ENCODE results near the gene TNPO3. TPM values are rescaled to one million over a fixed set of nuclear protein-coding genes. Genes with fewer than 3 reads are reported as not detected.

Gene TNPO3
- polyA plus RNA-seq, 1 of the 3 experiments (the other 2 are of a cell fraction), result 27.8 TPM

GRCh38 chr7:128937647-128938543 lies 117.0 kb downstream of the TNPO3 start, which contains the start of gene IRF5:
Gene IRF5 (plus strand): TSS chr7:128937927. CDS start chr7:128942082, 4,155 bp downstream.
- H3K79me2 ChIP-seq (ENCODE audit: insufficient read depth), result no peaks in the 10 kb centered on the region
- no peaks in the 10 kb centered on the region for H3K9me2 ChIP-seq
- peaks cover 3 to 11% of the 10 kb centered on the region in 2 experiments; a peak in 1 of 4 replicates for H3K4me1 ChIP-seq (ENCODE audit: control insufficient read depth in 1 of 2, insufficient read depth in 2 of 2, low read depth in 1 of 2, low read length in 1 of 2)
- no peaks in the 10 kb centered on the region for H3K9me3 ChIP-seq
- peak; percentile 63 for TF ChIP-seq ELF1 (IDR thresholded peaks at IDR 0.05)
- TF ChIP-seq NRF1 (IDR thresholded peaks at IDR 0.05; ENCODE audit: low read depth, low read length), result peak; percentile 61
- no peak for TF ChIP-seq SIN3A (IDR thresholded peaks at IDR 0.05; ENCODE audit: borderline replicate concordance, low read depth, low read length)
- DNase-seq, result peak; percentile 85
- no peaks in the 10 kb centered on the region for H4K20me1 ChIP-seq (ENCODE audit: insufficient read depth)
- CTCF ChIA-PET, result interaction anchor here (0.6 to 2.1 kb wide), 6 partner anchors 10 to 848 kb away, joined by 3 to 5 read pairs (median 3); no protein-coding TSS in a partner anchor
- H3K4me3 ChIP-seq (ENCODE audit: low read depth in 2 of 2, low read length in 1 of 2), result peak within 1 kb of the TSS; percentile 60 to 68
- H3K9ac ChIP-seq, result peak within 1 kb of the TSS; percentile 10
- H3K27ac ChIP-seq (ENCODE audit: low read depth in 2 of 2, low read length in 1 of 2), result no peak within 1 kb of the TSS
- POLR2A ChIA-PET, result interaction anchor here (0.5 to 1.3 kb wide), 4 partner anchors 10 to 281 kb away, joined by 3 to 7 read pairs (median 4); no protein-coding TSS in a partner anchor
- no peaks in the 10 kb centered on the region for H3K36me3 ChIP-seq (replicated peaks in 1 of 2; ENCODE audit: control insufficient read depth in 1 of 2, insufficient read depth in 2 of 2, low read length in 1 of 2)
- peak within 1 kb of the TSS; percentile 96 for H3K4me2 ChIP-seq
- WGBS (ENCODE audit: low lambda C conversion rate), result 11% methylated on average over 20 of the region's 83 CpGs
- peaks cover 3% of the 10 kb centered on the region for H3F3A ChIP-seq (replicated peaks; ENCODE audit: insufficient read depth)
- peak within 1 kb of the TSS; percentile 79 for H2AFZ ChIP-seq (ENCODE audit: low read depth)
- H3K27me3 ChIP-seq (ENCODE audit: insufficient read depth), result peaks cover 41% of the 10 kb centered on the region

GRCh38 chr7:128937271-128937646 lies 117.7 kb downstream of the TNPO3 start:
- H3K9me2 ChIP-seq, result no peaks in the 10 kb centered on the region
- CTCF ChIA-PET, result interaction anchor here (0.6 to 2.1 kb wide), 9 partner anchors 11 to 848 kb away, joined by 3 to 5 read pairs (median 3); no protein-coding TSS in a partner anchor
- H3K27ac ChIP-seq (ENCODE audit: low read depth in 2 of 2, low read length in 1 of 2), result no peak overlapping the region
- POLR2A ChIA-PET, result interaction anchor here (0.6 to 1.3 kb wide), 3 partner anchors 11 to 16 kb away, joined by 3 to 7 read pairs (median 4); no protein-coding TSS in a partner anchor
- 78% methylated on average over 17 of the region's 17 CpGs for WGBS (ENCODE audit: low lambda C conversion rate)
- no peaks in the 10 kb centered on the region for H3K36me3 ChIP-seq (replicated peaks in 1 of 2; ENCODE audit: control insufficient read depth in 1 of 2, insufficient read depth in 2 of 2, low read length in 1 of 2)
- H4K20me1 ChIP-seq (ENCODE audit: insufficient read depth), result no peaks in the 10 kb centered on the region
- peaks cover 41% of the 10 kb centered on the region for H3K27me3 ChIP-seq (ENCODE audit: insufficient read depth)
- peak overlapping the region in 1 of 2 experiments; percentile 60; a peak in 1 of 4 replicates for H3K4me3 ChIP-seq (ENCODE audit: low read depth in 2 of 2, low read length in 1 of 2)
- H3K9ac ChIP-seq, result no peak overlapping the region
- H3K4me1 ChIP-seq (ENCODE audit: control insufficient read depth in 1 of 2, insufficient read depth in 2 of 2, low read depth in 1 of 2, low read length in 1 of 2), result peaks cover 3 to 11% of the 10 kb centered on the region in 2 experiments; a peak in 1 of 4 replicates
- no peaks in the 10 kb centered on the region for H3K9me3 ChIP-seq
- no peaks in the 10 kb centered on the region for H3K79me2 ChIP-seq (ENCODE audit: insufficient read depth)
- peaks cover 3% of the 10 kb centered on the region for H3F3A ChIP-seq (replicated peaks; ENCODE audit: insufficient read depth)
- H3K4me2 ChIP-seq, result peak overlapping the region; percentile 96
- DNase-seq, result no peak
- peak overlapping the region; percentile 79; the same call in 1 of the 2 replicates for H2AFZ ChIP-seq (ENCODE audit: low read depth)
- no peak for TF ChIP-seq FOXJ3 (CRISPR knock-in tag; IDR thresholded peaks at IDR 0.05)
- no peak for TF ChIP-seq EZH2phosphoT487 (IDR thresholded peaks at IDR 0.05; ENCODE audit: borderline replicate concordance, low read depth)
- no peak for TF ChIP-seq TCF12 (IDR thresholded peaks at IDR 0.05)
- no peak for TF ChIP-seq USF1 (IDR thresholded peaks at IDR 0.05; ENCODE audit: borderline replicate concordance, low read depth)
- no peak for TF ChIP-seq GATA2 (CRISPR knock-in tag; IDR thresholded peaks at IDR 0.05)
- no peak for TF ChIP-seq TAF1 (IDR thresholded peaks at IDR 0.05; ENCODE audit: borderline replicate concordance, low read depth, low read length)
- TF ChIP-seq NRF1 (IDR thresholded peaks at IDR 0.05; ENCODE audit: low read depth, low read length), result no peak
- TF ChIP-seq NFIC (IDR thresholded peaks at IDR 0.05; ENCODE audit: borderline replicate concordance), result no peak
- TF ChIP-seq SIN3A (IDR thresholded peaks at IDR 0.05; ENCODE audit: borderline replicate concordance, low read depth, low read length), result no peak
- no peak for TF ChIP-seq RAD21 (IDR thresholded peaks at IDR 0.05; ENCODE audit: low read length)
- TF ChIP-seq CTCF (IDR thresholded peaks at IDR 0.05), result no peak
- TF ChIP-seq ZBTB33 (IDR thresholded peaks at IDR 0.05; ENCODE audit: borderline replicate concordance, low read depth), result no peak
- TF ChIP-seq PBX3 (IDR thresholded peaks at IDR 0.05), result no peak
- TF ChIP-seq IRF3 (IDR thresholded peaks at IDR 0.05; ENCODE audit: low read depth, low read length), result no peak
- no peak for TF ChIP-seq FOSL2 (IDR thresholded peaks at IDR 0.05; ENCODE audit: borderline replicate concordance, low read depth)

All from SK-N-SH (cell line).